Ishikawa (cell line): ENCODE measurements around the gene ARHGEF28.

Experiments used
- CEBPB ChIP-seq: IDR thresholded peaks from 2 replicates; pipeline ENCODE4 v1.6.1; 2012
- CREB1 ChIP-seq: IDR thresholded peaks from 2 replicates; pipeline ENCODE4 v1.6.1; 2012; ENCODE audit warnings: low read depth
- EGR1 ChIP-seq: IDR thresholded peaks from 2 replicates; pipeline ENCODE4 v1.6.1; 2012
- EP300 ChIP-seq: IDR thresholded peaks from 2 replicates; pipeline ENCODE4 v1.6.1; 2012; ENCODE audit warnings: borderline replicate concordance
- FOXM1 ChIP-seq: IDR thresholded peaks from 2 replicates; pipeline ENCODE4 v1.6.1; 2012; ENCODE audit warnings: low read depth, borderline replicate concordance
- MAX ChIP-seq: IDR thresholded peaks from 2 replicates; pipeline ENCODE4 v1.6.1; 2012
- NFIC ChIP-seq: IDR thresholded peaks from 2 replicates; pipeline ENCODE4 v1.6.1; 2012
- RAD21 ChIP-seq: IDR thresholded peaks from 2 replicates; pipeline ENCODE4 v1.6.1; 2012; ENCODE audit warnings: low read depth
- TAF1 ChIP-seq: IDR thresholded peaks from 2 replicates; pipeline ENCODE4 v1.6.1; 2012; ENCODE audit warnings: low read depth, mild to moderate bottlenecking
- TCF12 ChIP-seq: IDR thresholded peaks from 2 replicates; pipeline ENCODE4 v1.6.1; 2012; ENCODE audit warnings: low read depth
- TEAD4 ChIP-seq: IDR thresholded peaks from 2 replicates; pipeline ENCODE4 v1.6.1; 2012
- USF1 ChIP-seq: IDR thresholded peaks from 2 replicates; pipeline ENCODE4 v1.6.1; 2012
- YY1 ChIP-seq: IDR thresholded peaks from 2 replicates; pipeline ENCODE4 v1.6.1; 2012; ENCODE audit warnings: low read depth
- ZBTB7A ChIP-seq: IDR thresholded peaks from 2 replicates; pipeline ENCODE4 v1.6.1; 2012; ENCODE audit warnings: low read depth
- TF ChIP-seq, protein P1 (sequence below): IDR thresholded peaks from 2 replicates; pipeline ENCODE4 v1.6.1; 2012; ENCODE audit warnings: low read depth, mild to moderate bottlenecking

The ARHGEF28 gene

DNA sequence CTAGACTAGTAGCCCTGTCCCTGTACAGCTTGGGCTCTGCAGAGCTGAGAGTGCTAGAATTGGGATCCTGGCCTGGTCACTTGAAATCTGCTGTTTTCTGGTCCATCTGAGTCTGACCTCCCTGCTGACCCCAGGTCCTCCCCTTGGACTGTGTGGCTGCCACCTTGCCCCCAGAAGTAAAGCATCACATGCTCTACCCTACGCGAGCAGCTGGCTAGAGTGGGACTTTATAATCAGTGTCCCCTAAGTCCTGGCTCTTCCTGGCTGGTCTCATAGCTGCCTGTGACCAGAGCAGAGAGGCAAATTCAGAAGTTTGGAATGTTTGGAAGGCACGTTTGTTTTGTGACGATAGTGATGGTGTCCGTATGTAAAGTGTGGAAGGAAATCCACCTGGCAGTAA, 81.0 kb downstream of the ARHGEF28 start:
- TF ChIP-seq EGR1 = no peak
- TF ChIP-seq ZBTB7A = no peak
- TF ChIP-seq TCF12 = no peak
- no peak for TF ChIP-seq EP300
- no peak for TF ChIP-seq MAX
- TF ChIP-seq FOXM1 = no peak
- TF ChIP-seq TEAD4 = no peak
- TF ChIP-seq USF1 = no peak
- TF ChIP-seq RAD21 = no peak
- TF ChIP-seq TAF1 = no peak
- no peak for TF ChIP-seq CREB1
- no peak for TF ChIP-seq NFIC
- TF ChIP-seq YY1 = no peak
- no peak for TF ChIP-seq CEBPB
- TF ChIP-seq, protein P1, sequence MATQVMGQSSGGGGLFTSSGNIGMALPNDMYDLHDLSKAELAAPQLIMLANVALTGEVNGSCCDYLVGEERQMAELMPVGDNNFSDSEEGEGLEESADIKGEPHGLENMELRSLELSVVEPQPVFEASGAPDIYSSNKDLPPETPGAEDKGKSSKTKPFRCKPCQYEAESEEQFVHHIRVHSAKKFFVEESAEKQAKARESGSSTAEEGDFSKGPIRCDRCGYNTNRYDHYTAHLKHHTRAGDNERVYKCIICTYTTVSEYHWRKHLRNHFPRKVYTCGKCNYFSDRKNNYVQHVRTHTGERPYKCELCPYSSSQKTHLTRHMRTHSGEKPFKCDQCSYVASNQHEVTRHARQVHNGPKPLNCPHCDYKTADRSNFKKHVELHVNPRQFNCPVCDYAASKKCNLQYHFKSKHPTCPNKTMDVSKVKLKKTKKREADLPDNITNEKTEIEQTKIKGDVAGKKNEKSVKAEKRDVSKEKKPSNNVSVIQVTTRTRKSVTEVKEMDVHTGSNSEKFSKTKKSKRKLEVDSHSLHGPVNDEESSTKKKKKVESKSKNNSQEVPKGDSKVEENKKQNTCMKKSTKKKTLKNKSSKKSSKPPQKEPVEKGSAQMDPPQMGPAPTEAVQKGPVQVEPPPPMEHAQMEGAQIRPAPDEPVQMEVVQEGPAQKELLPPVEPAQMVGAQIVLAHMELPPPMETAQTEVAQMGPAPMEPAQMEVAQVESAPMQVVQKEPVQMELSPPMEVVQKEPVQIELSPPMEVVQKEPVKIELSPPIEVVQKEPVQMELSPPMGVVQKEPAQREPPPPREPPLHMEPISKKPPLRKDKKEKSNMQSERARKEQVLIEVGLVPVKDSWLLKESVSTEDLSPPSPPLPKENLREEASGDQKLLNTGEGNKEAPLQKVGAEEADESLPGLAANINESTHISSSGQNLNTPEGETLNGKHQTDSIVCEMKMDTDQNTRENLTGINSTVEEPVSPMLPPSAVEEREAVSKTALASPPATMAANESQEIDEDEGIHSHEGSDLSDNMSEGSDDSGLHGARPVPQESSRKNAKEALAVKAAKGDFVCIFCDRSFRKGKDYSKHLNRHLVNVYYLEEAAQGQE = no peak

- TF ChIP-seq TCF12 (peak; percentile 74), TEAD4 (peak; percentile 63), EP300 (peak; percentile 57; the same call in 1 of the 2 replicates), NFIC (peak; percentile 62; the same call in 1 of the 2 replicates), FOXM1 (no peak)
- TF ChIP-seq, protein P1 = no peak
Measured at GRCh38 chr5:73709536-73710129, 83.6 kb downstream of the ARHGEF28 start.

- TF ChIP-seq CREB1 (no peak), TEAD4 (no peak), TCF12 (no peak), TAF1 (no peak), EGR1 (no peak), NFIC (no peak), EP300 (no peak), CEBPB (no peak), USF1 (no peak), ZBTB7A (no peak), YY1 (no peak), MAX (no peak), FOXM1 (no peak), RAD21 (no peak)
- TF ChIP-seq, protein P1 = no peak
Measured at GRCh38 chr5:73716284-73716808, 90.3 kb downstream of the ARHGEF28 start.

DNA sequence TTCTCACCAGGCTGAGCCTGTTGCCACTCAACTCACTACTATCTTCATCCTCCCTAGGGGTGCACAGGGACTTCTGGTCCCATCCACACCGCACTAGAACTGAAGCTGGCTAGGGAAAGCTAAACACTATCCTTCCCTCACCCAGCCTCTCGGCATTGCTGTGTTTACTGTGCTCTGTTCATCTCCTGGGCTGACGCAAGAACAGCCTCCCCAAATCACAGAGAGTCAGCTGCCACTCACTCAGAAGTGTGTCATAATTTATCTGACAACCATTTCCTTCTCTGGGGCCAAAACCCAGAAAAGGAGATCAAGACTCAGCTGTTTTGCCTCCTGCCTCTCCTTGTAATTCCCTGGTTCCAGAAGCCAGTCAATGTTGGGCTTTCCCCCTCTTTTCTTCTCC, 92.8 kb downstream of the ARHGEF28 start:
- no peak for TF ChIP-seq MAX
- TF ChIP-seq TCF12 = no peak
- TF ChIP-seq NFIC = no peak
- no peak for TF ChIP-seq CREB1
- TF ChIP-seq EGR1 = no peak
- TF ChIP-seq RAD21 = no peak
- no peak for TF ChIP-seq TAF1
- TF ChIP-seq FOXM1 = no peak
